Smooth muscle cell (in vitro differentiated cells): Measurements from ENCODE around the gene SAMD1. TPM values are rescaled to one million over a fixed set of nuclear protein-coding genes. Genes with fewer than 3 reads are reported as not detected.

ENCODE experiments used
- DNase-seq: peaks from one replicate; lab custom pipeline; 2025; ENCODE audit not compliant: unreplicated experiment; lab: John Stamatoyannopoulos, UW
- H2AFZ ChIP-seq: fragments of 200-600 bp; sonication (generic); 2 replicates; pipeline ENCODE4 v1.6.0; 2016; ENCODE audit warnings: antibody characterized with exemption, low read depth, mild to moderate bottlenecking
- H3F3A ChIP-seq: fragments of 200-600 bp; sonication (generic); 2 replicates; pipeline ENCODE4 v1.6.0; 2017; ENCODE audit warnings: antibody characterized with exemption, low read depth
- H3K27ac ChIP-seq: fragments of 200-600 bp; sonication (generic); 2 replicates; pipeline ENCODE4 v1.5.1; 2016; ENCODE audit warnings: low read depth, mild to moderate bottlenecking
- H3K27me3 ChIP-seq: fragments of 200-600 bp; sonication (generic); 2 replicates; pipeline ENCODE4 v1.6.1; 2016; ENCODE audit warnings: low read depth, mild to moderate bottlenecking
- H3K36me3 ChIP-seq: fragments of 200-600 bp; sonication (generic); 2 replicates; pipeline ENCODE4 v1.5.1; 2016; ENCODE audit warnings: low read depth
- H3K4me1 ChIP-seq: fragments of 200-600 bp; sonication (generic); 2 replicates; pipeline ENCODE4 v1.5.1; 2016; ENCODE audit warnings: low read depth
- H3K4me2 ChIP-seq: fragments of 200-600 bp; sonication (generic); 2 replicates; pipeline ENCODE4 v1.6.0; 2016; ENCODE audit warnings: mild to moderate bottlenecking
- H3K4me3 ChIP-seq: fragments of 200-600 bp; sonication (generic); 2 replicates; pipeline ENCODE4 v1.5.1; 2016; ENCODE audit warnings: mild to moderate bottlenecking
- H3K79me2 ChIP-seq: fragments of 200-600 bp; sonication (generic); 2 replicates; pipeline ENCODE4 v1.6.0; 2016; ENCODE audit warnings: low read depth, mild to moderate bottlenecking
- H3K9ac ChIP-seq: fragments of 200-600 bp; sonication (generic); 2 replicates; pipeline ENCODE4 v1.6.0; 2016; ENCODE audit warnings: low read depth
- H3K9me3 ChIP-seq: fragments of 200-600 bp; sonication (generic); replicated peaks from 2 replicates; pipeline ENCODE4 v1.5.1; 2016; ENCODE audit warnings: low read depth
- H4K20me1 ChIP-seq: fragments of 200-600 bp; sonication (generic); 2 replicates; pipeline ENCODE4 v1.6.0; 2016; ENCODE audit warnings: low read depth
- CTCF ChIP-seq: fragments of 200-600 bp; sonication (generic); IDR thresholded peaks from 2 replicates; pipeline ENCODE4 v1.5.1; 2017; ENCODE audit warnings: borderline replicate concordance, mild to moderate bottlenecking, antibody characterized with exemption; ENCODE audit not compliant: insufficient read depth, poor library complexity, severe bottlenecking
- WGBS: methylation state at CpG from one replicate; pipeline ENCODE4 v1.1.7; 2016; ENCODE audit warnings: low lambda C conversion rate; 5-methylcytosine and 5-hydroxymethylcytosine counted together
- polyA plus RNA-seq: library from polyadenylated mRNA; unstranded; fragments of >200 nt; fragmentation: Nextera tagmentation; extraction: Ambion mirVana; gene quantifications from 2 replicates; pipeline ENCODE4 v1.2.1, GENCODE V29; 2016
- total RNA-seq: library from RNA; depleted of rRNA; stranded (reverse); fragments of >200 nt; gene quantifications from 2 replicates; pipeline ENCODE4 v1.2.3, GENCODE V29; 2014

The SAMD1 gene
- total and polyA plus RNA-seq, 2 experiments from 2014 or later = 35.0 to 71.3 TPM

DNA sequence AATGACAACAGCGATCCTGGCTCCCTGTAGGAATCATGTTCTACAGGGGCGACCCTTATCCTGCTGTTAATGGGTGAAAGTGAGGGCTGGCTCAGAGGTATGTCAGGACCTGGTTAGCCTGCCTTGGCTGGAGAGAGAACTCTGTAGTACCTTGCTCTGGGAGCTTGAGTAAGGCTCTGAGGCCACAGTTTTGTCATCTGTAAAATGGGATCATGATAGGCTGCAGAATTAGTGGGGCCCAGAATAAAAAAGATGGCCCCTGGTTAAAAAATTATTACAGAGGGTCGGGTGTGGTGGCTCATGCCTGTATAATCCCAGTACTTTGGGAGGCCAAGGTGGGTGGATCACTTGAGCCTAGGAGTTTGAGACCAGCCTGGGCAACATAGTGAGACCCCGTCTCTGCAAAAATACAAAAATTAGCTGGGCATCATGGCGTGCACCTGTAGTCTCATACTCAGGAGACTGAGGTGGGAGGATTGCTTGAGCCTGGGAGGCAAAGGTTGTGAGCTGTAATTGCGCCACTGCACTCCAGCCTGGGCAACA lies 10.5 kb upstream of the SAMD1 start:
- Histone ChIP-seq H3K4me2 (no peak overlapping the region), H3K4me3 (no peak overlapping the region), H3K27me3 (no peaks in the 10 kb centered on the region), H3F3A (no peaks in the 10 kb centered on the region), H2AFZ (no peak overlapping the region), H3K79me2 (no peaks in the 10 kb centered on the region), H4K20me1 (no peaks in the 10 kb centered on the region), H3K27ac (no peak overlapping the region), H3K9me3 (no peaks in the 10 kb centered on the region), H3K36me3 (no peaks in the 10 kb centered on the region), H3K4me1 (no peaks in the 10 kb centered on the region), H3K9ac (no peak overlapping the region)
- no peak for TF ChIP-seq CTCF
- DNase-seq = no peak
- over 99% methylated on average over 6 of the region's 6 CpGs for WGBS

- Histone ChIP-seq H4K20me1 (no peaks in the 10 kb centered on the region), H3K9me3 (no peaks in the 10 kb centered on the region), H3K9ac (no peak overlapping the region), H3K79me2 (no peaks in the 10 kb centered on the region), H3K4me2 (no peak overlapping the region), H3F3A (no peaks in the 10 kb centered on the region), H3K4me3 (no peak overlapping the region), H2AFZ (no peak overlapping the region), H3K4me1 (no peaks in the 10 kb centered on the region), H3K27ac (no peak overlapping the region), H3K27me3 (no peaks in the 10 kb centered on the region), H3K36me3 (no peaks in the 10 kb centered on the region)
- no peak for TF ChIP-seq CTCF
- WGBS = 93% methylated on average over 20 of the region's 21 CpGs
- no peak for DNase-seq
Observed at GRCh38 chr19:14097532-14098151, 7.1 kb upstream of the SAMD1 start.

DNA sequence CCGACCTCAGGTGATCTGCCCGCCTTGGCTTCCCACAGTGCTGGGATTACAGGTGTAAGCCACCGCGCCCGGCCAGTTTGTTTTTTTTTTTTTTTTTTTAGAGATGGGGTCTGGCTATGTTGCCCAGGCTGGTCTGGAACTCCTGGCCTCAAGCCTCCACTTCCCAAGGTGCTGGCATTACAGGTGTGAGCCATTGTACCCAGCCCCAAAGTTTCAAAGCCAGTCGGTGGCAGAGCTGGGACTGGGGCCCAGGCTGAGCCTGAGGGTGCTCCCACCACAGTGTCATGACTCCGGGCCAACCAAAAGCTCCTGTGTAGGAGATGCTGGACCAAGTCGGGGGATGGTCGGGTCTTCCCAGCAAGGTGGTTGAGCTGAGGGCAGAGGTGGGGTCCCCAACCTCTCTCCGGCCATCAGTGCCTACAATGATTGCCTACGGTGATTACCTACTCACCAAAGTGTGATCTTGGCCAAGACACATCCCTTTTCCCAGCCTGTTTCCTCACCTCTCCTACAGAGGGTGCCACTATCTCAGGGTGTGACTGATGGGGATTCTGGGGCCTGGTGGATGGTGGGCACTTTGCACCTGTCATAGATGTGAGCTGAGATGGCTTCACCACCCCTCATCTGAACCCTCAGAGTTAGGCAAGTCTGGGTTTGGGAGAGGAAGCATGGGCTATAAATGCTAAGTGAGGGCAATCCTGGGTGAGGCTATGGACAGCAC lies 5.9 kb upstream of the SAMD1 start:
- H3K4me2 ChIP-seq = no peak overlapping the region
- H3K27ac ChIP-seq = no peak overlapping the region
- no peak for TF ChIP-seq CTCF
- DNase-seq = no peak
- no peaks in the 10 kb centered on the region for H3K79me2 ChIP-seq
- H2AFZ ChIP-seq = no peak overlapping the region
- 97% methylated on average over 11 of the region's 11 CpGs for WGBS
- no peaks in the 10 kb centered on the region for H3K4me1 ChIP-seq
- H3K4me3 ChIP-seq = no peak overlapping the region
- no peaks in the 10 kb centered on the region for H4K20me1 ChIP-seq
- H3K36me3 ChIP-seq = no peaks in the 10 kb centered on the region
- H3K9me3 ChIP-seq = no peaks in the 10 kb centered on the region
- no peaks in the 10 kb centered on the region for H3F3A ChIP-seq
- H3K27me3 ChIP-seq = no peaks in the 10 kb centered on the region
- no peak overlapping the region for H3K9ac ChIP-seq
